Osteoblast (primary cell): ENCODE results near the gene CLSTN2. TPM values are rescaled to one million over a fixed set of nuclear protein-coding genes. Genes with fewer than 3 reads are reported as not detected.

Experiments
- DNase-seq: peaks from one replicate; pipeline ENCODE4 v3.0.0; 2011; ENCODE audit warnings: low spot score, mixed read lengths; ENCODE audit not compliant: insufficient read length; ENCODE audit errors: missing footprints
- H2AFZ ChIP-seq: 2 replicates; pipeline ENCODE4 v1.6.0; 2011; ENCODE audit warnings: mild to moderate bottlenecking, low read length
- H3K27ac ChIP-seq: 2 replicates; pipeline ENCODE4 v1.5.1; 2011; ENCODE audit warnings: mild to moderate bottlenecking, low read depth, low read length, moderate library complexity
- H3K27me3 ChIP-seq: 2 replicates; pipeline ENCODE4 v1.6.0; 2012; ENCODE audit warnings: mild to moderate bottlenecking, control low read depth, inconsistent platforms, low read length, moderate library complexity; ENCODE audit not compliant: insufficient read depth
- H3K36me3 ChIP-seq: 2 replicates; pipeline ENCODE4 v1.5.1; 2011; ENCODE audit warnings: mild to moderate bottlenecking, low read length, control low read depth, moderate library complexity; ENCODE audit not compliant: insufficient read depth
- H3K4me1 ChIP-seq: 2 replicates; pipeline ENCODE4 v1.5.1; 2011; ENCODE audit warnings: mild to moderate bottlenecking, low read length, control low read depth, moderate library complexity; ENCODE audit not compliant: insufficient read depth
- H3K4me2 ChIP-seq: 2 replicates; pipeline ENCODE4 v1.6.0; 2011; ENCODE audit warnings: mild to moderate bottlenecking, low read length; ENCODE audit not compliant: insufficient read depth
- H3K4me3 ChIP-seq: fragments of 200-600 bp; sonication (generic); 3 replicates; pipeline ENCODE4 v1.5.1; 2012; ENCODE audit warnings: mild to moderate bottlenecking, low read length, inconsistent platforms; ENCODE audit not compliant: insufficient read depth
- H3K79me2 ChIP-seq: 2 replicates; pipeline ENCODE4 v1.6.0; 2012; ENCODE audit warnings: mild to moderate bottlenecking, low read length, control low read depth, inconsistent platforms; ENCODE audit not compliant: insufficient read depth
- H3K9me3 ChIP-seq: 2 replicates; pipeline ENCODE4 v1.5.1; 2011; ENCODE audit warnings: low read depth, low read length, control low read depth
- H4K20me1 ChIP-seq: 2 replicates; pipeline ENCODE4 v1.6.0; 2012; ENCODE audit warnings: mild to moderate bottlenecking, low read length, control low read depth; ENCODE audit not compliant: insufficient read depth
- total RNA-seq: library from RNA; depleted of rRNA; stranded (reverse); fragments of >200 nt; gene quantifications from 2 replicates; pipeline ENCODE4 v1.2.3, GENCODE V29; 2012
- TF ChIP-seq, protein P1 (sequence below): IDR thresholded peaks from 2 replicates; pipeline ENCODE4 v1.5.1; 2011; ENCODE audit warnings: mild to moderate bottlenecking, low read depth, low read length, moderate library complexity; ENCODE audit errors: extremely low read depth

CLSTN2 gene
- total RNA-seq, 1 donor = under 0.01 TPM

DNA sequence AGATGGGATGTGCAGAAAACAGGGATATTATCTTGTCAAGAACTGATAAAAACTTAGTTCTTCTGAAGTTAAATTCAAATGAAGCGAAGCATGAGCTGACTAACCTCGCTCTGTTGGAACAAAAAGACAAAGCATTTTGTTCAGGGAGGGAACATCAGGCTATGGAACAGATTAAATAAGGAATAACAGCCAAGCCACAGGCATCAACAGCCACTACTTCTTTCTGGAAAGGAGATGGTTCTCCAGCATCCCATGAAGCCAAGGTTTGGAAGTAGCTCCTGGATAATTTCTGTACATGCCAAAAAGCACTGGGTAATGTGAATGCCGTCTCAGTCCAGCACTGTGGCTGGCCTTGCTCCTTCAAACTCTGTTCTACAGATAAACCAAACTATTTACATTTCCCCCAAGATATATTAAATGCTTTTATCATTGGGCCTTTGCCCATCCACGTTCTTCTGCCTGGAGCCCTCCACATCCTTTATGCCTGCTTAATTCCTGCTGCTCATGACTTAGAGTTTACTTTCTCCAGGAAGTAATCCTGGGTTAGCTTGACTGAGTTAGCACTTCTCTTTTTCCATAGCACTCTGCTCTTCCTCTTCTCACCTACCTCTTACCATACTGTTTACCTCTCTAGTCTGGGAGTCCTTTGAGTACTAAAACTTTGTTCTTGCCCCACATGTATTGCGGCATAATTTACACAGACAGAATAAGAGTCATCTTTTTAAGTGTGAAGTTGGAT lies 232.0 kb downstream of the CLSTN2 start:
- Histone ChIP-seq H3K36me3 (no peaks in the 10 kb centered on the region), H3K79me2 (no peaks in the 10 kb centered on the region), H4K20me1 (no peaks in the 10 kb centered on the region), H3K27me3 (no peaks in the 10 kb centered on the region), H3K9me3 (no peaks in the 10 kb centered on the region), H3K4me2 (no peak overlapping the region), H3K4me3 (no peak overlapping the region), H3K27ac (no peak overlapping the region), H3K4me1 (peaks cover 12% of the 10 kb centered on the region), H2AFZ (no peak overlapping the region)
- DNase-seq = no peak
- TF ChIP-seq, protein P1, sequence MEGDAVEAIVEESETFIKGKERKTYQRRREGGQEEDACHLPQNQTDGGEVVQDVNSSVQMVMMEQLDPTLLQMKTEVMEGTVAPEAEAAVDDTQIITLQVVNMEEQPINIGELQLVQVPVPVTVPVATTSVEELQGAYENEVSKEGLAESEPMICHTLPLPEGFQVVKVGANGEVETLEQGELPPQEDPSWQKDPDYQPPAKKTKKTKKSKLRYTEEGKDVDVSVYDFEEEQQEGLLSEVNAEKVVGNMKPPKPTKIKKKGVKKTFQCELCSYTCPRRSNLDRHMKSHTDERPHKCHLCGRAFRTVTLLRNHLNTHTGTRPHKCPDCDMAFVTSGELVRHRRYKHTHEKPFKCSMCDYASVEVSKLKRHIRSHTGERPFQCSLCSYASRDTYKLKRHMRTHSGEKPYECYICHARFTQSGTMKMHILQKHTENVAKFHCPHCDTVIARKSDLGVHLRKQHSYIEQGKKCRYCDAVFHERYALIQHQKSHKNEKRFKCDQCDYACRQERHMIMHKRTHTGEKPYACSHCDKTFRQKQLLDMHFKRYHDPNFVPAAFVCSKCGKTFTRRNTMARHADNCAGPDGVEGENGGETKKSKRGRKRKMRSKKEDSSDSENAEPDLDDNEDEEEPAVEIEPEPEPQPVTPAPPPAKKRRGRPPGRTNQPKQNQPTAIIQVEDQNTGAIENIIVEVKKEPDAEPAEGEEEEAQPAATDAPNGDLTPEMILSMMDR = no peak

DNA sequence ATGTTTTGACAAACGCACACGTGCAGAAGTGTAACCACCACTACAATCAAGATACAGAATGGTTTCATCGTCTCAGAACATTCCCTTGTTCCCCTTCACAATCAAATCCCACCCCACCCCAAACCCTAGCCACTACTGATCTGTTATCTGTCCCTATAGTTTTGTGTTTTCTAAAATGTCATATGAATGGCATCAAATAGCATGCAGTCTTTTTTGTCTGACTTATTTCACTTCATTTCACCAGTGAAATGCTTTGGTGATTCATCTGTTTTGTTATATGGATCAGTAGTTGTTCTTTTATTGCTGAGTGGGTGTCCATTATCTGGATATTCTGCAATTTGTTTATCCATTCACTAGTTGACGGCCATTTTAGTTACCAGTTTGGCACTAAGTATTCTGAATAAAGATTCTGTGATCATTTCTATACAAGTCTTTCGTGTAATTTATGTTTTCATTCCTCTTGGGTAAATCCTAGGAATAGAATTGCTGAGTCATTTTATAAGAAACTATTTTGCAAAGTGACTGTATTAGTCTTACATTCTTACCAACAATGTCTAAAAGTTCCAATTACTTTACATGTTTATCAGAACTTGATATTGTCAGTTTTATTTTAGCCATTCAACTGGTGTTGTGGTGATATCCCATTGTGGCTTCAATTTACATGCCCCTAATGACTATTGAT lies 232.8 kb downstream of the CLSTN2 start:
- no peaks in the 10 kb centered on the region for H3K9me3 ChIP-seq
- H2AFZ ChIP-seq = no peak overlapping the region
- no peaks in the 10 kb centered on the region for H3K79me2 ChIP-seq
- no peak overlapping the region for H3K4me2 ChIP-seq
- H3K36me3 ChIP-seq = no peaks in the 10 kb centered on the region
- H4K20me1 ChIP-seq = no peaks in the 10 kb centered on the region
- DNase-seq = no peak
- no peak overlapping the region for H3K4me3 ChIP-seq
- no peak overlapping the region for H3K27ac ChIP-seq
- TF ChIP-seq, protein P1 = no peak
- no peaks in the 10 kb centered on the region for H3K27me3 ChIP-seq
- peaks cover 12% of the 10 kb centered on the region for H3K4me1 ChIP-seq

DNA sequence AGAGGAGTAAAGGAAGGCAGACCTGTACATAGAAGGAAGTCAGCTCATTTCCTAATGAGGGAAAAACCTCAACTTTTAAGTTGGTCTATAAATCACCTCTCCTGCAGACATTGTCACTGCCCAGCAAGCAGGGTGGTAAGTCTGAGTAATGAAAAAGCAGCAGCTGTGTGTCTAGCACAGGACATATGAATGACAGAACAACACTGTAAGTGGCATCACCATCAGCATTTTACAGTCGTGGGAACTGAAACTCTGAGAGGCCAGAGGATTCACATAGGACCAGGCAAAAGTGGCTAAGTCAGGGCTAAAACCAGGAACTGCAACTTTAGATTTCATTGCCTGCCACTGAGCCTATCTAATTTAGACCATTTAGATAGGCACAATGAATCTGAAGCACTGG lies 235.6 kb downstream of the CLSTN2 start:
- Histone ChIP-seq H3K4me2 (no peak overlapping the region), H3K9me3 (no peaks in the 10 kb centered on the region), H3K4me1 (peaks cover 7% of the 10 kb centered on the region), H2AFZ (no peak overlapping the region), H4K20me1 (no peaks in the 10 kb centered on the region), H3K36me3 (no peaks in the 10 kb centered on the region), H3K79me2 (no peaks in the 10 kb centered on the region), H3K27me3 (no peaks in the 10 kb centered on the region), H3K27ac (no peak overlapping the region), H3K4me3 (no peak overlapping the region)
- TF ChIP-seq, protein P1 = no peak
- DNase-seq = no peak

DNA sequence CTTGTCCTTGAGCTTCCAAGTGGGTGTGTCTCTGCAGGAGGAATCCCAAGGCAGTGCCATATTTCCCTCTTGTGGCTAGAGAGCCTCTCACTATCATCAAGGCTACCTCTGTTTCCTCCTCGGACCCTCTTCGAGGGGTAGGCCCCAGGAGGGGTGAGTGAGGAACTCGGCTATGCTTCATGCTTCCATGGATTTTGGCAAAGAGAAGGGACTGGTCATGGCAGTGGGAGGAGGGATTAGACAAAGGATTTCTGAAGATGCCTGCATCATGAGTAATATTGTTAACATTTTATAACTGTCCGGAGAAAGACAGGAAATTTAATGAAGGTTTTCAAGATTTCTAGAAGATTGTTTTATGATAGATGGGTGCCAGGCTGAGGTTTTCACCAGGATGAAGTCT lies 241.5 kb downstream of the CLSTN2 start:
- peak overlapping the region; percentile 36 for H2AFZ ChIP-seq
- DNase-seq = peak; percentile 23

More for the DNA sequence above, 241.5 kb downstream of the CLSTN2 start:
- TF ChIP-seq, protein P1 = no peak
- Histone ChIP-seq H3K79me2 (no peaks in the 10 kb centered on the region), H3K36me3 (no peaks in the 10 kb centered on the region), H3K4me2 (no peak overlapping the region), H3K27me3 (no peaks in the 10 kb centered on the region), H3K4me3 (no peak overlapping the region), H4K20me1 (no peaks in the 10 kb centered on the region), H3K4me1 (peaks cover 10% of the 10 kb centered on the region), H3K27ac (no peak overlapping the region), H3K9me3 (no peaks in the 10 kb centered on the region)
